Activated gamma-delta T cell treated with Interleukin-2 at 50 U/mL for 16 hours (primary cell): ENCODE data around the gene HSPH1.
"Not testable (repeated sequence)": the region's sequence is repeated elsewhere in the genome, so short reads cannot be mapped to it uniquely, and the experiment has no call there.

Source experiments
- DNase-seq: peaks from one replicate; pipeline ENCODE4 v3.0.0-alpha.2; 2020

Gene HSPH1

GRCh38 chr13:31161557-31162150 is at the start of gene HSPH1:
Gene HSPH1 (minus strand): TSS chr13:31161904. CDS start chr13:31161582, 322 bp downstream.
- peak; percentile 98 for DNase-seq

DNA sequence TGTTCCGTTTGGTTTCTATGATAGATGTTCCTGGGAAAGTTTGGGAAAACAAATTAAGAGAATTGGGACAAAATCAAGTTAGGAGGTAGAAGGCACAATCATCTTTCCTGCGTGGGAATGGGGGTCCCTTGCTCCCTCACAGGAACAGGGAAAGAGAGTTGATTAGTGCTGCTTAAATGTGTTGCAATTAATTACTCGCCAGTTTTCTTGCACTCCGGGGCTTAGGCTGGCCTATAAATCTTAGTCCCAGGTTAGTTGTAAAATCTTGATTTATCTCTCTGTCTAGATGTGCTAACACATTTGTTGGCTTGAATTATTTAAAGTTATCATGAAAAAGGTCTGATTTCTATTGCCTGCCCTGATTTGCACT is 48.1 kb upstream of the HSPH1 start:
- no peak for DNase-seq

- DNase-seq = no peak
These were observed 47.6 kb upstream of the HSPH1 start for GRCh38 chr13:31209172-31209840.

- DNase-seq = no peak
These were observed 46.9 kb upstream of the HSPH1 start for GRCh38 chr13:31208559-31209122.

DNA sequence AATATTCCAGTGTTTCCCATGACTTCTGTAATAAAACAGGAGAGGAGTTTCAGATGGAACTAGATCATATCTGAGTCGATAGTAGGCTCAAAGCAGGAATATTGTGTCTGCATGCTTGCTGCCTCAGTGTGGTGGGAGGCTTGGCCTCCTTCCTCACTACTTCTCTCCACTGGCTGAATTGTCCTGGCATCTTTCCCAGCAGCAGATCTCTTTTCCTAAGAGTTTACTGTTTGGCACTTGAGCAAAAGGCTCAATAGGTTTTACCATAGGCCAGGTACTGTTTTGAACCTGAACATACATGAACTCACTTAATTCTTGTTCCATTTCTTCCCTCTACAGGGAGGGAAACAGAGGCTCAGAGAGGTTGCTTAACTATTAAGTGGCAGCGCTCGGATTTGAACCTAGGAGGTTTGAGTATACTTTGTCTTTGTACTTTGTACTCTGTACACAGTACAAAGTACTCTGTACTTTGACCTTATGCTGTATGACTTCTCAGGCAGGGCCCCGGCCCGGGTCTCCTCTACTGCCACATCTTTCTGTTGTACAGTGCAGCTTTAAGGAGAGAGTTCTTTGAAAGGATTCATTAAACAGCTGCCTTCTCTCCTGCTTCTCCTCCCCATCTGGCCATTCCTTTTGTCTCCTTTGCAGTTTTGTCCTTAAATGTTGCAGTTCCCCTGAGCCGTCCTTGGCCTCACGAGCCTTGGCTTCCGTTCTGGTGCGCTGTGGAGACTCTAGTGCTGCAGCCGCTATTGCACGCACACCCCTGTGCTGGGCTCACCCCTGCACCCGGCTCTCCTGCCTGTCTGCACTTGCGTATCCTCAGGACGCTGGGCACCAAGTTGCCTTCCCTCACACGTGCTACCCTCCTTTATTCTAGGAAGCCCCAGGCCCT is 46.2 kb upstream of the HSPH1 start:
- DNase-seq = no peak

GRCh38 chr13:31204592-31204991 is 42.9 kb upstream of the HSPH1 start:
- no peak for DNase-seq

DNA sequence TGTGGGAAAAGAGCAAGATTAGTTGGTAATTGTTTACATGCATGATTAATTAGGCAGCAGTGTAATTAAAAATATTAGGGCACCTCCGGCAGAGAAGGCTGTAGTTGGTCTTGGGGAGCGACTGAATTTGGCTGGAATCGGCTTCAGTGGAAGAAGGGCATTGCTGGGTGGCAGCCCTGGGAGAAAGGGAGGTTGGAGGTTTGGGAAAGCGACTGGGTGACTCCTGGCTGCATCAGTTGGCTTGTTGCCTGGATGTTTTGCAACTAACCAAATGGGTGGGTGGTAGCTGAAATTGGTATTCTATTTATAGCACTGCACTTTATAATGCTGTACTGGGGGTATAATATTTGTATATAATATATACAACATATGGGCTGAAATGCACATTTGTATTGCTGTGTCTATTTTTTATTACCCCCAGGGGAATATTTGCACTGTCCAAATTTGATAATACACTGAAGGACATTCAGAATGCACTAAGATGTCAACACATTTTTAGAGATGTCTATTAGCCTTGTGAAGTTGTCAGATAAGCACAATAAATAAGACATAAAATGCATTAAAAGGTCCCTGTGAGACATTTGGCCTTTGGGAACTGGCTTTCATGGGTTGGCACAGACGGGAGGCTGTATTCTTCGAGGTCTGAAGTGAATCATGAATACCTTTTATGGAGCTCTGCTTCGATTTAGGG is 39.8 kb upstream of the HSPH1 start:
- no peak for DNase-seq

DNA sequence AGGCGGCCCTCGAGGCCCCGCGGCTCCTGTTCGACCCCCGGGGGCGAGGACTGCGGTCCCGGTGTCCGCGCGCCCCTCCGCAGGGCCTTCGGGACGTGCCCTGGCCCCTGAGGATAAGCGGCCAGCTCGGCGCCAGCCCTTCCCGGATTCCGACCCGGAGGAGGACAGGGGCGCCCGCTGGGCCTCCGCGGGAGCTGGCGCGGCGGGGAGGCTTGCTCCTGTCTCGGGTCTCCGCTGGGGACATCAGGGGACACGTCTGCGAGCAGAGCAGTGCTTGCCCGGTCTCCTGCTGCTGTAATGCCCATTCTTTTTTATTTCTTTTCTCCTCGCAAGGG is 38.9 kb upstream of the HSPH1 start:
- peak; percentile 39 for DNase-seq

- DNase-seq = peak; percentile 72
These were observed 38.3 kb upstream of the HSPH1 start, which contains the start of gene B3GLCT for GRCh38 chr13:31199849-31200636. Gene B3GLCT (plus strand): TSS chr13:31199975. CDS start chr13:31200085, 110 bp downstream.

GRCh38 chr13:31199527-31199848 is 37.8 kb upstream of the HSPH1 start:
- no peak for DNase-seq

GRCh38 chr13:31198519-31198918 is 36.8 kb upstream of the HSPH1 start:
- DNase-seq = no peak

DNA sequence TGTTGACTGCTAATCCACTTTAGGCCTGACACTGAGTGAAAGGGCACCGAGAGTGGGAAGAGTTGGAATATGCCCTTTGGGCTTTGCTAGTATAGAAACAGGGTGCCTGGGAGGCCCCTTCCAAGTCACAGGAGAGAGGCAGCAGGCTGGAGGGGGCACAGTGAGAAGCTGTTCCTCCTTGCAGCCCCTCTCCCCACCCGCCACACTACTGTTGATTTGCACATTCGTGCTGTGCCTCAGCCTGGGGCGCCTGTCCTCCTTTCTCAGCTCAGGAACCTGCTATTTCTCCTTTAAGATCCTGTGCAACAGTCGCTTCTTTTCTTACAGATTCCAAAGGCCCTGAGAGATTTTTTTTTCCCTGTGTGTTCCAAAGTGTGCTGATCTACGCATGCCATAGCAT is 35.3 kb upstream of the HSPH1 start:
- no peak for DNase-seq

DNA sequence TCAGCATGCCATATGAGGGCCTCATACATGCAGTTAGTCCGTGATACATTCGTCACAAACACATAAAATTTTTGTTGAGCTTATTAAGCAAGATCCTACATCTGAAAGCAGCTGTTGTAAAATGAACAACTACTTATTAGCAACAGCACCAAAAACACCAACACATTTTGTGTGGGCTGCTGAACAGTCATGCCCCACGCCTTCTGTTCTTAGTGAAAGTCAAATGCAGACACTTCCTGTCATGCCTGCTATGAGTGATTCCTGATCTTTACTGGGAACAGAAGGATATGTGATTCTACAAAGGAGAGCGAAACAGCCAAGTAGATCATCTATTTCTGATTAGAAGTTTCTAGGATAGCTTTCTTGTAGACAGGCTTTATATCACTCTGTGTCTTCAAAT is 33.9 kb upstream of the HSPH1 start:
- no peak for DNase-seq

DNA sequence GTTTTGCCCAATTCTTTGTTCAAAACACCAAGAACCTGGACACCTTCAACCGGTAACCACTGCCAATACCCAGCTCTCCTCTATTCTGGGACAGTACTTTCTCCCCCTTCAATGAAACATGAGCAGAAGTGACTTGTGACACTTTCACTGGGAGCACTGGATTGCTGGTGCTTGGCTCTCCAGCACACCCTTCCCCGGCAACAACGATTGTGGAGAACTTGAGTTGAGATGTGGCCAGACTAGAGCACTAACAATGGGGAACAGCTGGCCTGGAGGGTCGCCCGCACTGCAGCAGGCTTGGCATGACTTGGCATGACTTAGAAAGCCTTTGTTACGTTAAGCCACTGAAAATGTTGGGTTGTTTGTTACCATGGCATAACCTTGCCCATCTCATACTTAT is 30.6 kb upstream of the HSPH1 start:
- no peak for DNase-seq

- no peak for DNase-seq
These were observed 30.0 kb upstream of the HSPH1 start for GRCh38 chr13:31191748-31192147.

DNA sequence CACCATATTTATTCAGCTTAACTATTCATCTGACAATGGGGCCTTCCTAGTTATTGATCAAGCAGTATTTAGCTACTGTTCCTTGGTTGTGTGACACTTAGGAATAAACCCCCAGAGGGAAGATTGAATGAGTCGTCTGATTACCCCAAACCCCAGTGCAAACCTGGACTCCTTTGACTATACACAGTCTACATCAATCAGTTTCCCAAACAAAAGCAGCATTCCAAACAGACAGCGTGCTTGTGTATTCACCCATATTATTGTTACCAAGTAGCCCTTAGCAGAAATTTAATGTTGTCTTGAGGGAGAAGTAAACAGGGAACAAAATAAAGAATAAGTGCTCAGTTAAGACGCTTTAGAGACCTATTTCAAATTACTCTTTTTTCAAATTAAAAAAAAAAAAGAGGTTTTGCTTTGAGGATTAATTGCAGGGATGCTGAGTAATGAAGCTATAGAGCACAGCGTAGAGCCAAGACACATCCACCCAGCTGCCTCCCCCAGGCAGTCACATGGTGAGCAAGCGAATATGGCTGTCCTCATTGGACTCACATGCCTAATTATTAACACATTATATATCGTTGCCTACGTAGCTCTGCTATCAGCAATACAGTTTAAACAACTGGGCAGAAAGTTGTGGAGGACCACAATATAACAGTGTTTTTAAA is 23.4 kb upstream of the HSPH1 start:
- no peak for DNase-seq

DNA sequence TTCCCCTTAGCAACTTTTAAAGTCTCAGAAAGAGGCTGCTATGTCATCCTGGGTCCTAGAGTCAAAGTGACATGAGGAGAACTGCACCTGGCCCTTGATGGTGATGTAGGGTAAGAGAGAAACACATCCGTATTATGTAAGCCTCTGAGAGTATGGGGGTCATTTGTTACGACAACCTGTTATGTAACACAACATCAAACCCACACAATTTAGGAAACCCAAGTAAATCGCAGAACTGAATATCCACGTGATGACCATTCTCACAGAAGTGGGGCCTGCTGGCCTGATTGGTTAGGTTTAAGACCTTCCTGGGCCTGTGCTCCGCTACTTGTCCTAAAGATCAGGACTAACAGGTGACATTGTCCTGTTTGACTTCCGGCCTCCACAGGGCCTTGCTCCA is 22.7 kb upstream of the HSPH1 start:
- no peak for DNase-seq

GRCh38 chr13:31182987-31183386 is 21.3 kb upstream of the HSPH1 start:
- DNase-seq = no peak

- no peak for DNase-seq
These were observed 18.1 kb upstream of the HSPH1 start for GRCh38 chr13:31179754-31180153.

- no peak for DNase-seq
These were observed 17.5 kb upstream of the HSPH1 start for GRCh38 chr13:31179241-31179640.

DNA sequence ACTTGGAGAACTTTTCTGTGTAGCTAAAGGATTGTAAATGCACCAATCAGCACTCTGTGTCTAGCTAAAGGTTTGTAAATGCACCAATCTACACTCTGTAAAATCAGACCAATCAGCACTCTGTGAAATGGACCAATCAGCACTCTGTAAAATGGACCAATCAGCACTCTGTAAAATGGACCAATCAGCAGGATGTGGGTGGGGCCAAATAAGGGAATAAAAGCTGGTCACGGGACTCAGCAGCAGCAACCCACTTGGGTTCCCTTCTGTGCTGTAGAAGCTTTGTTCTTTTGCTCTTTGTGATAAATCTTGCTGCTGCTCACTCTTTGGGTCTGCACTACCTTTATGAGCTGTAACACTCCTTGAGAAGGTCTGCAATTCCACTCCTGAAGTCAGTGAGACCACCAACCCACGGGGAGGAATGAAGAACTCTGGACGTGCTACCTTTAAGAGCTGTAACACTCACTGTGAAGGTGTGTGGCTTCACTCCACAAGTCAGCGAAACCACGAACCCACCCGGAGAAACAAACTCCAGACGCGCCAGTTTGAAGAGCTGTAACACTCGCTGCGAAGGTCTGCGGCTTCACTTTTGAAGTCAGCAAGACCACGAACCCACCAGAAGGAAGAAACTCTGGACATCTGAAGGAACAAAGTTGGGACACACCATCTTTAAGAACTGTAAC is 16.2 kb upstream of the HSPH1 start:
- DNase-seq = not testable (repeated sequence)
